GM19035 (cell line): ENCODE data around the gene DLG2.
"Not testable (repeated sequence)": the region's sequence is repeated elsewhere in the genome, so short reads cannot be mapped to it uniquely, and the experiment has no call there.

Source experiments
- ATAC-seq: cut with Tn5 transposase; IDR thresholded peaks from one replicate; pipeline ENCODE4 v1.9.1; 2021; ENCODE audit not compliant: unreplicated experiment

DLG2 gene

GRCh38 chr11:83642500-83642899 lies 1984.6 kb downstream of the DLG2 start:
- ATAC-seq = no peak

GRCh38 chr11:83641511-83641910 lies 1985.6 kb downstream of the DLG2 start:
- ATAC-seq = no peak

GRCh38 chr11:83639995-83640758 lies 1987.0 kb downstream of the DLG2 start:
- no peak for ATAC-seq

- ATAC-seq = no peak
These were observed 1992.0 kb downstream of the DLG2 start for GRCh38 chr11:83635166-83635565.

- ATAC-seq = no peak
These were observed 1996.9 kb downstream of the DLG2 start for GRCh38 chr11:83630211-83630610.

GRCh38 chr11:83629775-83630174 lies 1997.4 kb downstream of the DLG2 start:
- ATAC-seq = no peak

- ATAC-seq = no peak
These were observed 1998.4 kb downstream of the DLG2 start for GRCh38 chr11:83628622-83629355.

GRCh38 chr11:83625336-83625735 lies 2001.8 kb downstream of the DLG2 start:
- ATAC-seq = no peak

- ATAC-seq = no peak
These were observed 2009.5 kb downstream of the DLG2 start for GRCh38 chr11:83617671-83618070.

GRCh38 chr11:83613767-83614121 lies 2013.4 kb downstream of the DLG2 start:
- peak; percentile 31 for ATAC-seq

- peak; percentile 88 for ATAC-seq
These were observed 2014.0 kb downstream of the DLG2 start for GRCh38 chr11:83612891-83613766.

- no peak for ATAC-seq
These were observed 2015.5 kb downstream of the DLG2 start for GRCh38 chr11:83611600-83611999.

- ATAC-seq = no peak
These were observed 2016.1 kb downstream of the DLG2 start for GRCh38 chr11:83611031-83611430.

- ATAC-seq = no peak
These were observed 2018.0 kb downstream of the DLG2 start for GRCh38 chr11:83609191-83609590.

- ATAC-seq = no peak
These were observed 2018.6 kb downstream of the DLG2 start for GRCh38 chr11:83608571-83608970.

GRCh38 chr11:83601914-83602527 lies 2025.1 kb downstream of the DLG2 start:
- no peak for ATAC-seq

- ATAC-seq = no peak
These were observed 2025.8 kb downstream of the DLG2 start for GRCh38 chr11:83601201-83601913.

- ATAC-seq = no peak
These were observed 2026.5 kb downstream of the DLG2 start for GRCh38 chr11:83600661-83601060.

- ATAC-seq = no peak
These were observed 2028.1 kb downstream of the DLG2 start for GRCh38 chr11:83599066-83599465.

GRCh38 chr11:83587797-83588196 lies 2039.3 kb downstream of the DLG2 start:
- ATAC-seq = not testable (repeated sequence)
